NCI-H460 (cell line): ENCODE measurements around the gene CPNE7. TPM values are rescaled to one million over a fixed set of nuclear protein-coding genes. Genes with fewer than 3 reads are reported as not detected.

Source experiments
- DNase-seq: peaks from one replicate; pipeline ENCODE4 v3.0.0-alpha.2; 2016; ENCODE audit warnings: low read depth; ENCODE audit errors: extremely low read depth
- total RNA-seq: library from RNA; depleted of rRNA; stranded (reverse); fragments of >200 nt; shearing (Covaris generic); gene quantifications from 2 replicates; pipeline ENCODE4 v1.2.3, GENCODE V29; 2014

Gene CPNE7
- total RNA-seq, 1 experiment from 2014 or later, result 43.1 TPM

DNA sequence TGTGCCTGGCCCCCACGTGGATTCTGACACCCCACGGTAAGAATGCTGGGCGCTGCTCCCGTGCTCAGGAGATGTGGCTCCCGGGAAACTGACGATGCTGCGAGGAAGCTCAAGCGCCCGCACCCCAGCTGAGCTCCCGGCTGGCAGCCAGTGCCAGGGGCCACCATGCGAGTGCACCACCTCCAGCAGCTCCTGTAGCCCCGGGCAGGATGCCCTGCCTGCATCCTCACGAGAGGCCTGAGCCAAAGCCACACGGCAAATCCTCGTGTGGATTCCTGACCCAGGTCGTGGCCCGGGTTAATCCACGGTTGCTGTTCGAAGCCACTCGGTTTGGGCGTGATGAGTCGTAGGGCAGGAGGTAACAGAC lies 26.3 kb downstream of the CPNE7 start:
- no peak for DNase-seq

DNA sequence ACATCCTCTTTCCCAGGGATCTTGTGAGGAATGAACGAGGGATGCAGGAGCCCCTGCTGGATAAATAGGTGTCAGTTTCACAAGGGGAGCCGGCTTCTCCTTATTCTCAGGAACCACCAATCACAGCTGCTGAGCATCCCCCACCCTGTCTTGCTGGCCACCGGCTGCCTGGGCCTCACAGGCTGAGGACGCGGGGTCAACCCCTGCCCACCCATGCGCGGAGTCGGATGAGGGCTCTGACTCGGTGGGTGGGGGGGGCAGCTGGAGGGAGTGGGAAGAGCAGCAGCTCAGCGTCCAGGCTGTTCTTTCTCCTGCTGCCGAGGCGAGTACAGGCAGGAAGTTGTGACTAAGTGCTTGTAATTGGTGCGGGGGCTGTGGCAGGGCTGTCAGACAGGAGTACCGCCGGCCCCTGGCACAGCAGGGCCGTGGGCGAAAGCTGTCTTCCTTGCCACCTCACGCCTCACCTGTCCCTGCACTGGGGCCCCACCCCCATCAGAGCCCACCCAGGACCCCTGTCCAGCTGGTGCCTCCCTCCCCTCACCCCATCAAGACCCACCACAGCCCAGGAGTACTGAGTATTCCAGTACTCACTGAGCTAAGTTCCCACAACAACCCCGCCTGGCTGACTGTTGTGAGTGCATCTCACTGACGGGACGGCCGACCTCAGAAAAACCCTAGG lies 26.9 kb downstream of the CPNE7 start:
- DNase-seq, result peak; percentile 16

DNA sequence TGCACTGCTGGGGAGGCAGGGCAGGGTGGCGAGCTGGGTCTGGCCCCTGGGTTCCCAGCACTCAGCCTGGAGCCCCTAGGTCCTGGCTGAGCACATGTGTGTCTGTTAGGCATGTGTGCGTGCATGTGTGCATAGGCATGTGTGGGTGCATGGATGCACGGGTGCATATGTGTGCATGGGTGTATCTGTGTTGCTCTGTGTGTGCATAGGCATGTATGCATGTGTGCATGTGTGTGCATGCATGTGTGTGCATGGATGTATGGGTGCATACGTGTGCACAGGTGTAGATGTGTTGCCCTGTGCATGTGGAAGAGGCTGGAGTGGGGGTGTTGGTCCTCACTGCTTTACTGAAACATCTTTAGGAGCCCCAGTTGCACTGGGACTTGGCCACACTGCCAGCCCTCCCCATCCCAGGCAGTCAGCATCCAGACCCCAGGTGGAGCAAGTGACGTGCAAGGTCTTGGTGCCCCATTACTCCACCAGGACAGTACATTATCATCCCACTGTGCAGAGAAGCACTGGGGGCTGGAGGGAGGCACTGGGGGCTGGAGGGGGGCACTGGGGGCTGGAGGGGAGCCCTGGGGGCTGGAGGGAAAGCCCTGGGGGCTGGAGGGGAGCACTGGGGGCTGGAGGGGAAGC lies 27.5 kb downstream of the CPNE7 start:
- no peak for DNase-seq

DNA sequence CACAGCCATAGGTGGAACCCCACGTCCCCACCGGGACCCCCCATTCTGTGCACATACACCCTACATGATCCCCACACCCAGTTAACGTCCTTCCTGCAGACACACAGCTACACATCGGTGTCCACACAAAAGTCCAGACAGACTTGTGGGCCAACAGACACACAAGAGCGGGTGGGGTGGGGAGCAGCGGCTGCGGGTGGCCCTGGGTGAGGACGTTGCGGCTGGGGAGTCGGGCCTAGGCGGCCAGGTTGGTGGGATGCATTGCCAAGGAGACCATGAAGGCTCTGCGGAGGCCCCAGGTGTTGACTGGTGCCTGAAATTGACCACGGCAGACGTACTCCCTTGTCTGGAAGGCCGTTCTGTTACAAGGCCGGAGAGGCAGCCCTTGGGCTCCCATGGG lies 29.2 kb downstream of the CPNE7 start:
- no peak for DNase-seq

DNA sequence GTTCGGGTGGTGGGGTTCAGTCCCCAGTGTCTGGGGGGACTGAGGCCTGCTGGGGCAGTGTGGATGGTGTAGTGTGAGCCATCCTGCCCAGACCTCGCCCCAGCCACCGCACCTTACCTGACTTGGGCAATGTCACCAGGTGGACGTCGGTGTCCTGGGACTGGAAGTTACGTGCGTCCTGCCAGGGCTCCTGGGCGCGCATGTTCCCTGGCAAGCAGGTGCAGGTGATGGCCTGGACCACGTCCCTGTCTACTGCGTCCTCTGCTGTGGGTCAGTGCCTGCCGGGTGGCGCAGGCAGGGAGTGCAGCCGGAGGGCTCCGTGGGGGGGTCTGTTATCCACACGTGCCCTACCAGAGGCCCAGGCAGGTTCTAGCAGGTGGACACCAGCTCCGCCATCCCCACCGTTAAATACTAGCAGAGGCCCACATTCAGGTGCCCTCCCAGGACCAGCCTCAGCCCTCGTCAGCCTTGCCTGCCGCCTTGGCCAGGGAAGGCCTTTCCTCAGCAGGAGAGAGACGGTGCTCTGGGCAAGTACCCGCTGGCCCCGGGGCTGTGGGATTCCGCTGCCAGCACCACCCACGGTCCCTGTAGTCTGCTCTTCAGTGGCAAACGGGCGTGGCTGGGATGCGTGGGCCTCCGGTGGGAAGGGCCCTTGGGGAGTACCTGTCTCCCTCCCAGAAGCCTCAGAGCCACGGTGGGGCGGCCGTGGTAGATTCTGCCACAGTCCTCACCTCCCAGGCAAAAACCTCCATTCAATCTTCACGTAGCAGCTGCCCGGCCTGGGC lies 29.8 kb downstream of the CPNE7 start:
- no peak for DNase-seq

DNA sequence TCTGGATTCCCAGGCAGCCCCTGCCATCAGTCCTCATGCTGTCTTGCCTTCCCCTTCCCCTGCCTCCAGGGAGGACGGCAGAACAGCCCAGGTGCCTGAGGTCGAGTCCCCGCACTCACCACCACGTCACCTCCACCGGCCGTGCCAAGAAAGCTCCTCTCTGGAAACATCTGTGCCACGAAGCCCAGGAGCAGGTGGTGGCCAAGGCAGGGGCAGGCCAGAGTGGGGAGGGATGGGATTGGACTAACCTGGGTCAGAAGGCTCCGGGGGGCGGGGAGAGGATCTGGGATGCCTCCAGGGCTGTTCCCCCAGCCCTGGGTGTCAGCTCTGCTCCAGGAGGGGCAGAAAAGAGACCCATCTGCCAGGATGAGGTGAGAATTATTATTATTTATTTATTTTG lies 30.4 kb downstream of the CPNE7 start:
- no peak for DNase-seq

DNA sequence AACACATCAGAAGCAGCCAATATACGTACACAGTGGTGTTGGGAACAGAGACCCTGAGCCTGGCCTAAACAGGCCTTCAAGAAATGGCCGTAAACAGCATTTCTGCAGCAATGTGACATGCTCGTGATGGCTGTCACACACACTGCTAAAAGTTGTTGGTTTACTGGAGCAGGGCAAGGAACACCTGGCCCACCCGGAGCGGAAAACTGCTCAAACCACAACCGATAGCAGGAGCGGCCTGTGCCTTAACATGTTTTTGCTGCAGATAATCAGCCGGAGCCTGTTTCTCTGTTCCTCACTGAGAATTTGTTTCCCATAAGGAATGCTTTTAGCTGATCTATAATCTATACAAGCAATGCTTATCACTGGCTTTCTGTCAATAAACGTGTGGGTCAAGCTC lies 31.9 kb downstream of the CPNE7 start:
- no peak for DNase-seq

DNA sequence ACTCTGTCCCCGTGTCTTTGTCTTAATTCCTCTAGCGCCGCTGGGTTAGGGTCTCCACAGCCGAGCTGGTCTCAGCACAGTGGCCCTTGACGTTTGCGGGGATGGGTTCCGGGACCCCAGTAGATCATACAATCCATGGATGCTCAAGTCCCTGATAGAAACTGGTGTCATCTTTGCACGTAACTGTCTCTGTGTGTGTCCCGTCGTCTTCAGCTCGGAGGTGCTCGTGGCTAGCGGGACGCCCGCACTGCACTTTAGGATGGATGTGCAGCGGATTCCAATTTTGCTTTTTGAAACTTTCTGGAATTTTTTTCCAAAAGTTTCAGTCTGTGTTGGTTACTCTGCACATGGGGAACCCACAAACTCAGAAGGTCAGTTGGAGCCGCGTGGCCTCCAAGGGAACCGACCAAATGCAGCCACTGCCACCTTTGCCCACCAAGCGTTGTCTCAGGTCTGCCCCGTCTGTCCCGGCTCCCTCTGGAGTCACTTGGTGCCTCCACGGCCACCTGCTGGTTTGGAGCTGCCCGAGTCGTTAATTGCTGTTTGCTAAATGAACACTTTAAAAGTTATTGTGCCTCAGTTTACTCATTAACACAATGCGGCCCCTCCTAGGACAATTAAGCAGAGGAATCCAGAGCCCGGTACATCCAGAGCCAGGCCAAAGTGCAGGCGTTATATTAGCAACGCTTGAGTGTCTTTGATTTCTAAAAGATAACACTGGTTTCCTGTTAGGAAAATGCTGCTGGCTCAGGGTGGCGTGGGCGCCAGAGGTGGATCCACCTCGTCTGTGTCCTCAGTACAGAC lies 32.6 kb downstream of the CPNE7 start:
- no peak for DNase-seq

DNA sequence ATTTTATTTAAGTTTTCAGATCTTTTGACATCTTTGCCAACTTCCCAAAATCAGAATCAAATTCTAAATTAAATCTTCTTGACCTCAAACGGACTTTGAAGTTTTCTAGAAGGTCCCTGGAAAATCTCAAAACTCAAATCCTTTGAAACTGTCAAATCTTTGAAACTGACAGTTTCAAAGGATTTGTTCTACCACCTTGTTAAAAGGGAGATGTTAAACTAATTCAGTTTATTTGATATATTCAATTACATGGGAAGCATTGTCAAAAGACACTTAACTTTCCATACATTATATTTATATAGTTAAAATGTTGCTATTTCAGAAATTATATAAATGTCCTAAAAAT lies 34.5 kb downstream of the CPNE7 start:
- no peak for DNase-seq

DNA sequence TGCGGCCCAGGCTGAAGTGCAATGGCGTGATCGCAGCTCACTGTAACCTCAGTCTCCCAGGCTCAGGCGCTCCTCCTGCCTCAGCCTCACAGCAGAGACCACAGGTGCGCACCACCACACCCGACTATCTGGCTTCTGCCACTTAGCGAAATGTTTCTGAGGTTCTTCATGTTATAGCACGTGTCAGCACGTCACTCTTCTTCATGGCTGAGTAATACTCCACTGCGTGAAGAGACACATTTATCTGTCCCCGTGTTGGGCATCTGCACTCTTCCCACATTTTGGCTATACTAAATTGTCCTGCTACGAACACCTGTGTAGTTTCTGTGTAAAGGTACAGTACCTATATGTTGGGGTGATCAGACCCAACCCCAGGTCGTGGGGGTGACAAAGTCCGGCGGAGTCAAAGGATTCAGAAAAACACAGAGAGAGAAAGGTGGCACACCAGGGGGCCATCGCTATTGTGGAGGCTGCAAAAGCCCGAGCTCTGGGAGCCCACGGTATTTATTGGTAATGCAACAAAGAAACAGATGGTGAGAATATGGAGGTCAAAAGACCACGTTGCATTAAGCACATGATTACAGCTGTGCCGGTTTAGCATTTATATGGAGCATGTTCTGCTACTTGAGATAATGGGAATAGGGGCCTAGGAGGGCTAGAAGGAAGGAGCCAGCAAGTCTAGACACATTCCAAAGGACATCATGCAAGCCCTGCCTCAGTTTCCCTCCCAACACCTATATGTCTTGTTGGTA lies 37.0 kb downstream of the CPNE7 start:
- no peak for DNase-seq

DNA sequence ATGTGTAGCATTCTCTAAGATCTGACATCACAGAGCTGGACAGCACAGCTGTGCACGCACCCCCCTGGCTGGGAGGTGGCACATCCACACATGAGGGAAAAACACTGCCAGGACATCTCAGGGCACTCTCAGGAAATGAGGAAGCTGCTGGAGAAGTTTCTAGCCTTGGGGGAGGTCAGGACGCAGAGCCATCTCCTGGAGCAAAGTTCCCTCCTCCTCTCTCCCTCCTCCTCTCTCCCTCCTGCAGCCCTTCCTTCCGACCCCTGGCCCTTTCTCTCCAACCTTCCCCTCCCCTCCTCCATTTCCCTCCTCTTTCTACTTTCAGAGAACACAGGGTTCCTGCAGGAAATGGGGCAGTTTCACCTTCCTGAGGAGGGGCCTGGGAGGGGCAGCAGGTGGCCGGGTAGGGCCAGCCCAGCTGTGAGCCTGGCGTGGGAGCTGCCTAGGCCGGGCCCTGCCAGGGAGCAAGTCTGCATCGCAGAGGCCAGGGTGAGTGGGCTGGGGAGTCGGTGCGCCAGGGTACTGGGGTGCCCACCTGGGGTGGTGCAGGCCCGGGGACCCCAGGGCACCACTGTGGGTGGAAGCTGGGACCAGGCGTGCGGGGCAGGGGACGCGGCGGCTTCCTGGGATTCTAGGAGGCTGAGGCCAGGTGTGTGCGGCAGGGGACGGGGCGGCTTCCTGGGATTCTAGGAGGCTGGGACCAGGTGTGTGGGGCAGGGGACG lies 37.8 kb downstream of the CPNE7 start, which contains the start of gene DPEP1:
Gene DPEP1, plus strand, starts transcription at position 412 of the 723 bp plus-strand sequence. CDS start 16,769 bp downstream, outside the sequence.
- no peak for DNase-seq

DNA sequence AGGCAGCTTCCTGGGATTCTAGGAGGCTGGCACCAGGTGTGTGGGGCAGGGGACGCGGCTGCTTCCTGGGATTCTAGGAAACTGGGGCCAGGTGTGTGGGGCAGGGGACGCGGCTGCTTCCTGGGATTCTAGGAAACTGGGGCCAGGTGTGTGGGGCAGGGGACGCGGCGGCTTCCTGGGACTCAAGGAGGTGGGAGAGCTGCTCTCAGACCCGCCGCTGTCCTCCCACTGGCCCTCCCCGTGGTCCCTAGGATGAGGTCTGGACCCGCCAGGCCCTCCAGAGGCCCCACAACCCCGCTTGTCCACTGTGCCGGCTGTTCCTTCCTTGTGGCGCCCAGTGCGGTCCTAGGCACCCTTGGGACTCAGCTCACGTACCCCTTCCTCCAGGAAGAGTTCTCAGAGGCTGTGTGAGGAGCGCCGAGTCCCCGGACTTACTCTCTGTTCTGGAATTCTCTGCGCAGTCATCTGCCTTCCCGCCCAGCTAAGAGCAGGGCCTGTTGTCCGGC lies 38.4 kb downstream of the CPNE7 start:
- no peak for DNase-seq

DNA sequence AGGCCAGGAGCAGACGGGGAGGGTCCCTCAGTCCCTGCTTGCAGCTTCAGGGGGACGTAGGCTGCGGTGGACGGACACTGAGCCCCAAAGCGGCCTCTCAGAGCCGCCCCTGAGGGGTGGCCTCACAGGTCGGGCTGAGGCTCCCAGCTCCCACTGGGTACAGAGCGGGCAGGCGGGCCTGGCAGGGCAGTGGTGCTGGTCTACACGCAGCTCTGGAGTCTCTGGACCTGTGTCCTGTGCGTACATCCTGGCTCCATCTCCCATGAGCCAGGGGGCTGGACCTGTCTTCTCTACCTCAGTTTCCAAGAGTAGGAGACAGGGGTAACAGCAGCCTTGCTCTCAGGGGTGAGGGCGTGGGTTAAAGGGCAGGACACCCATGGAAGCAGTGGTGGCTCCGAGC lies 39.6 kb downstream of the CPNE7 start:
- DNase-seq, result no peak

DNA sequence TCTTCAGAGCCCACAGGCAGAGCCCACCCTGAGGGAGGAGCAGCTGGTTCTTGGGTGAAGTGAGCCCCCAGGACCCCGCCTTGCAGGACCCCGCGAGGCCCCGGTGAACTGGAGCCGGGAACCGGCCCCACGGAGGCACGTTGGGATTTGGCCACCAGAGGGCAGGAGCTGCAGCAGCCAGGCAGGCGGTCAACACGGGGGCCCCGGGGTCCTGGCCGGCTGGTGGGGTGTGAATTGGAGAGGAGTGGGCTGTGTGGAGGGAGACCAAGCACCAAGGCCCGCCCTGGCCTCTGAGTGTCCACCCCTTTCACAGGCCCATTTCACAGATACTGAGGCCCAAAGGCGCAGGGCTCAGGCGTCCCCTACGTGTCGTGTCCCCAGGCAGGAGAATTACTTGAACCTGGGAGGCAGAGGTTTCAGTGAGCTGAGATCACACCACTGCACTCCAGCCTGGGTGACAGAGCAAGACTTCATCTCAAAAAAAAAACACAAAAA lies 40.1 kb downstream of the CPNE7 start:
- DNase-seq, result peak; percentile 34

DNA sequence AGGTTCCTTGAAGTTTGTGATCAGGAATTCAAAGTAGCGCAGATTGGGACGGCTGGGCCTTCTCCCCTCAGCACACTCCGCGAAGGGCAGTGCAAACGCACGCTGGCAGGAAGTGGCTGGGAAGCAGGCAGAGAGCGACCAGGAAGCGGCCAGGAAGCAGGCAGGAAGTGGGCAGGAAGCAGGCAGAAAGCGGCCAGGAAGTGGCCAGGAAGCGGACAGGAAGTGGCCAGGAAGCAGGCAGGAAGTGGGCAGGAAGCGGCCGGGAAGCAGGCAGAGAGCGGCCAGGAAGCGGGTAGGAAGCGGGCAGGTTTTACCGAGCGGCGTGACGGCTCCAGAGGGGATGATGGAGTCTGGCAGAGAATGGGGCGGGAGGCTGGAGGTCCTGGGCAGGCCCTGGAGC lies 41.1 kb downstream of the CPNE7 start:
- no peak for DNase-seq

DNA sequence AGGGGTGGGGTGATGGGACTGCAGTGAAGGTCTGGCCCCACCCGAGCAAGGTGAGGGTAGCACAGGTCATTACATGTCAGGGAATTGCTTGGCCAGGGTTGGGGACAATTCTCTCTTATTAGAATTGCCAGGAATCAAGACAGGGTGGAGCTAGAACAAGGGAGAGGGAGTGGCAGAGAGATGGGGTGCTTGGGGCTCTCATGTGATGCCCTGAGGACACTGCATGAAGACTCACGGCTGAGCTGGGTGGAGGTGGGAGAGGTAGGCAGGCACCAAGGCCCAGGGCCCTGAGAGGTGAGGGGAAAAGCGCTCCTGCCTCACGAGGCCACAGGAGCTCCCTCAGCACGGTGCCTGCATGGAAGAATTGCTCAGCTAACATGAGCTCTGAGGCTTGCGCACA lies 41.5 kb downstream of the CPNE7 start:
- DNase-seq, result no peak

DNA sequence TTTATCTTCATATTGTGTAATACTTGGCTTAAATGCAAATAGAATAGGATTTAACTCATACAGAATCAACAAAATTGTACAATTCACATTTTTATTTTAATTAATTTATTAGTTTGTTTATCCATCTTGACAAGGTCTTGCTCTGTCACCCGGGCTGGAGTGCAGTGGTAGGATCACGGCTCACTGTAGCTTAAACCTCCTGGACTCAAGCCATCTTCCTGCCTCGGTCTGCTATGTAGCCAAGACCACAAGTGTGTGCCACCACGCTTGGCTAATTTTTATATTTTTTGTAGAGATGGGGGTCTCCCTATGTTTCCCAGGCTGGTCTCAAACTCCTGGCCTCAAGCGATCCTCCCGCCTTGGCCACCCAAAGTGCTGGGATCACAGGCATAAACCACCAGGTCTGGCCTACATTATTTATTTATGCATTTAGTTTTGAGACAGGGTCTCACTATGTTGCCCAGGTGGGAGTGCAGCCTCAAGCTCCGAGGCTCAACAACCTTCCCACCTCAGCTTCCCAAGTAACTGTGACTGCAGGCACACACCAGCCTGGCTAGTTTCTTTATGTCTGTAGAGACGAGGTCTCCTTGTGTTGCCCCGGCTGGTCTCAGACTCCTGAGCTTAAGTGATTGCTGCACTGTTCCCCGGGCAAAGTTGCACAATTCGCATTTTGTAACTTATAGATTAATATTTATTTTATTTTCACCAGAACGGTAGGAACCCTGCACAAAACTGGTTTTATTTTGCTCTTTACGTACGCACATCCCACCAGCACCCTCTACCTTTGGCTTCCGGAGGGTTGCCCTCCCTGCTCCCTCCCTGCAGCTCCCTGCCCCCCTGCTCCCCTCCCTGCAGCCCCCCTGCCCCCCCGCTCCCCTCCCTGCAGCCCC lies 42.8 kb downstream of the CPNE7 start:
- no peak for DNase-seq

DNA sequence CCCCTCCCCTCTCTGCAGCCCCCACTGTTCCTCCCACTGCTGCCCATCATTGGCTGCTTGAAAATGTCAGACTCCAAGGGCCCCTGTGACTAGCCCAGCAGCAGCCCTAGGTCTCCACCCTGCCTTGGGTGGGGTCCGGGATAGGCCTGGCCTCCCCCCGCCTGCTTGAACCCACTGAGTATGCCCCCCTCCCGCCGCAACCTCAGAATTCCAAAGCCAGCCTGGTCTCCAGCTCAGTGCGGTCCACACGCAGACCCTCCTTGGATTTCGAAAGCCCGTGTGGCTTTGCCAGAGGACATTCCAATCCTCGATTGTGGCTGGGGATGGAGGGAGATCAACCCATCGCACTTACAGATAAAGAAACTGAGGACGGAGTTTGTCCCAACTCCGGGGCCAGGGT lies 44.3 kb downstream of the CPNE7 start:
- DNase-seq, result no peak
